Stimulated activated naive CD4-positive, alpha-beta T cell (primary cell): ENCODE measurements around the gene PARVG.

ENCODE experiments used
- DNase-seq, 6 experiments: peaks; one replicate each; lab custom pipeline; 2025; lab: John Stamatoyannopoulos, UW

PARVG gene

DNA sequence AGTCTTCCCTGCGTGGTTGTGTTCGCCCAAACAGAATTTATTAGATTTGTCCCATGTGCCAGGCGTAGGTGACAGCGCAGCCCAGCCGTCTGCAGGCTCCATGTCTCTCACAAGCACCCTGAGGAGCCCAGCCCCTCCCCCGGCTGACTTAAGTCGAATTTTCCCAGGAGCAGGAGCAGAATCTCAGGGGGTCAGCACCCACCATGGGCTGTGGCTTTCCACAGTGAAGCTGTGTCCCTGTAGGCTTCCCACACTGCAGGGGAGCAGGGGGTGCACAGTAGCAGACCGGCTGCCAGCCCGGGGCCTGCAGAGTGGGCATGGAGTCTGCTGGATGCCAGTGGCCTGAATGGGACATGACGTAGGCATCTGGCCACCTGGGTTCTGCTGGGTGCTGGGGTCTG lies 16.0 kb downstream of the PARVG start:
- DNase-seq, result no peak

DNA sequence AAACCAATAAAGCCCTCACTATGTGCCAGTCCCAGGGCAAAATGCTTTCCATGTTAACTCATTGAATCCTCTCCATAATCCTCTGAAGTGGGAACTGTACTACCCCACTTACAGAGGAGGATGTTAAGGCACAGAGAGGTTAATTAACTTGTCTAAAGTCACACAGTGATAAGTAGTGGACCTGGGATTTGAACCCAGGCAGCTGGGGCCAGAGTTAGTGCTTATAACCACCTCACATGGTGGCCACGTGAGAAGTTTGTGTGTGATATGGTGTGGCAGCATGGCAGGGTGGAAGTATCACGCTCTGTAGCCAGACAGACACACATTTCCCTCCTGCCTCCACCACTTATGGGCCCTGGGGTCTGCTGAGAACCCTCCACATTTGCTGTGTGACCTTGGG lies 16.5 kb downstream of the PARVG start:
- DNase-seq, result no peak

DNA sequence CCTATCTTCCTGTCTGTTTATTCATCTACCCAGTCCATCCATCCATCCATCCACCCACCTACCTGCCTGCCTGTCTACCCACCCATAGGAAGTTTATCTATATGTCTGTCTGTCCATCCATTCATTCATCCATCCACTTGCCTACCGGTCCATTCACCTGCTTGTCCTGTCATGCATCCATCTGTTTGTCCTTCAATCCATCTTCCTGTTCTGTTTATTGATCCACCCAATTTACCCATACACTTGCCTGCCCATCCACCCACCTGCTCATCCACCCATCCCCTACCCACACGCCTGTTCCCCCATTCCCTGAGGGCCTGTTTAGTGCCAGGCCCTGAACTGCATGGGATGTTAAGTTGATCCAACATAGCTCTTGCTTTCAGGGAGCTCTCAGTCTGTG lies 18.4 kb downstream of the PARVG start:
- no peak for DNase-seq

DNA sequence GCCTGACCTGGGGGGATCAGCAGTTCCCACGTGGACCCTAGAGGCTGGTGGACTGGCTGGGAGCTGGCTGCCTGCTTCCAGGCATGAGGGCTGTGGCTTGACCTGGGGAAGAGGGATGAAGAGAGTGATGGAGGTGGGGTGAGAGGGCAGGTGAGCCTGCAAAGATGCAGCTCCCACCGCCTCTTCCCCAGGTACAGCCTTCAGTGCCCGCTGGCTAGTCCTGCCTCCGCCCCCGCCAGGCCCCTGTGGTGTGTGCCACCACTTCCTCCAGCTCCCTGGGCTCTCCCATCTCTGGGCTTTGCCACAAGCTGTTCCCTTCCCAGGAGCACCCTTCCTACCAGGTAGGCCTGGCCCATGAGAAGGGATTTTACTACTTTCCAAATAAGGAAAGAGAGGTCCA lies 19.1 kb downstream of the PARVG start:
- no peak for DNase-seq

DNA sequence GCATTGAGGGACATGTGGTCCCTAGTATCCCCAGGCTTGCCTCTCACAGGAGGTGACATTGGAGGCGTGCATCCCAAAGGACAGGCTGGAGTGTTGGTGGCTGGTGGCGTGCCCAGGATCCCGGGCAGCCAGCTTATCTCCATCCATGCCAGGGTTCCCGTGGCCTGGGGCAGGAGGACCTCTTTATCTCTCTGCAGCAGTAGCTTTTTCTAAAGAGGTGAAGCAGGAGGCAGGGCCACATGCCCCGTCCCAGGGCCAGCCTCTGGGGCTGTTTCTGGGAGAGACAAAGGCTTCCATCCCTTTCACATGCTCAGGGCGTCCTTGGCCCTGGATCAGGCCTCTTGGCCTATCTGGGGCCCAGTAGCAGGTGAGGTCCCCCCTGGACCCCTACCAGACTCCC lies 19.7 kb downstream of the PARVG start:
- DNase-seq, result no peak

DNA sequence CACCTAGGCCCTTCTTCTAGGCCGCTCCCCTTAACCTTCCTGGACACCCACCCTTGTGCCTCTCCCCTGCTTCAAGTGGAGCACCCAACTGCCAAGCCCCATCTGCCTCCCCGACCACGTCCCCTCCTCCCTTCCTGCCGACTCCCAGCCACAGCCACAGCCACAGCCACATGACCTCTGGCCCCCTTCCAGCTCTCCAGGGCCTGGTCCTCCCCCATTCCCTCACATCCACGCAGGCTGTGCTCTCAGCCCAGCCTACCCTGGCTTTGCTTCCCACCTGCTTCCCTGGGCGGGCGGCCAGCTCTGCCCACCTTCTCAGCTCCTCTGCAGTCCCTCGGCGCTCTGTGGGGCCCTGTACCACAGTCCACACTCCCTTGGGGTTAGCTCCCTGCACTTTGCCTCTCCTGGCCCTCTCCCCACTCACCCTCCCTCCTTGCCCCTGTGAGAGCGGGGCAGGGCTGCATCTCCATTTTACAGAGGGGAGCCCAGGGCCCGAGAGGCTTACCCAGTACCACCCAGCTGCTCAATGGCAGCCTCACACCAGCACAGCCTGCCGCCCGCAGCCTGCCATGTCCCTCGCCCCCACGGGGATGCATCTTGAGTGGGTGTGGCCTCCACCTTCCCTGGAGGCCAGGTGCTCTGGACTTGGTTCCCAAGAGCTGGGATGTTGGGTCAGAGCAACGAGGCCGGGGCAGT lies 20.3 kb downstream of the PARVG start:
- DNase-seq, result no peak

DNA sequence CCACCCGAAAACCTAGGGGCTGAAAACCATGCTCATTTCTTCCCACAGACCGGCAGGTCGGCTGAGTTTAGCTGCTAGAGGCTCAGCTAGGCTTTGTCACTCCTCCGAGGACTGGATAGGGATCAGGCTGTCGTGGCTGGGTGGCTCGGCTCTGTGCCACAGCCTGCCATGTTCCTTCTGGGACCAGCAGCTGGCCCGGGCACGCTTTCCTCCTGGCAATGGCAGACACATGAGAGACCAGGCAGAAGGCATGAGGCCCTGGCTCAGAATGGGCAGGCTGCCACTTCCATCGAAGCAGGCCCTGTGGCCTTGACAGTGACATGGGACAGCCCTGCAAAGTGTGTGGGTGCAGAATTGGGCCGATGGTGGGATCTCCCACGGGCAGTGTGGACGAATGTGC lies 20.9 kb downstream of the PARVG start:
- no peak for DNase-seq

DNA sequence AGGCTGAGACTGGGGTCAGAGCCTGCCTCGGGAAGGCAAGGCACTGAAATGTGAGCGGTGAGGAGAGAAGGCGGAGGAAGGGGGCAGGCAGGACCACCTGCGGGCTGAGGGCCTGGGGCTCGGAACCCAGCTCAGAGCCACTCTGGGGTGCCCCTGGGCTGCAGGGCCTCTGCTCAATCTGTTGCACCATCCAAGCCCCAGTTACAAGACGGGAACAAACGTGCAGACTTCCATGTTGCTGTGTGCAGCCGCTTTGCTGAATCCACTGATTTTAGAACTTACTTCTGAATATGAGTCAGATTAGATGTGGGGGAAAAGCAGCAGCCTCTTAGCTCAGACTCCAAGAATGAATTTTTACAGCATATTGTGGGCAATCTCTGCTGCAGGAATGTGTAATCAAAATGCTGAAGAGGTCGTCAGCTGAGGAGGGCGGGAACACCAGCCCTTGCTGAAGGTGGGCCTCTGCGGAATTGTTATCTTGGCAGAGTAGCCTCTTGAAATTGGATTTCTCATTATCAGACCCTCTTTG lies 21.6 kb downstream of the PARVG start:
- DNase-seq, result no peak

DNA sequence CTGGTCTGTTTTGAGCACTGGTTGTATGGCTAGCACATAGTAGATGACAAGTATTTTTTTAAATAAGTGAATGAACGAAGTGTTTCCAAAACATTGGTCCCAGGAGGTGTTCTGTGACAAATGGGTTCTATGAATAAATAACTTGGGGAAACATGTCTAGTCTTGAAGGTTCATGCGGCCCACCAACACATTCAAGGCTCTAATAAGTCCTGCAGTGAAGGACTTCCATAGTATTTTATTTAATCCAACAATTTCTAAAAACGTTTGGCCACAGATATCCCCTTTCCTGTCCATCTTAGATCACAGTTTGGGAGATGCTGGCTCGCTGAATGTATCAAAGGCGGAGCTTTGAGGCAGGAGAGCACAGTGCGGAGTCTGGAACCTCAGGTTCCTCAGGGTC lies 22.5 kb downstream of the PARVG start:
- DNase-seq, result no peak

DNA sequence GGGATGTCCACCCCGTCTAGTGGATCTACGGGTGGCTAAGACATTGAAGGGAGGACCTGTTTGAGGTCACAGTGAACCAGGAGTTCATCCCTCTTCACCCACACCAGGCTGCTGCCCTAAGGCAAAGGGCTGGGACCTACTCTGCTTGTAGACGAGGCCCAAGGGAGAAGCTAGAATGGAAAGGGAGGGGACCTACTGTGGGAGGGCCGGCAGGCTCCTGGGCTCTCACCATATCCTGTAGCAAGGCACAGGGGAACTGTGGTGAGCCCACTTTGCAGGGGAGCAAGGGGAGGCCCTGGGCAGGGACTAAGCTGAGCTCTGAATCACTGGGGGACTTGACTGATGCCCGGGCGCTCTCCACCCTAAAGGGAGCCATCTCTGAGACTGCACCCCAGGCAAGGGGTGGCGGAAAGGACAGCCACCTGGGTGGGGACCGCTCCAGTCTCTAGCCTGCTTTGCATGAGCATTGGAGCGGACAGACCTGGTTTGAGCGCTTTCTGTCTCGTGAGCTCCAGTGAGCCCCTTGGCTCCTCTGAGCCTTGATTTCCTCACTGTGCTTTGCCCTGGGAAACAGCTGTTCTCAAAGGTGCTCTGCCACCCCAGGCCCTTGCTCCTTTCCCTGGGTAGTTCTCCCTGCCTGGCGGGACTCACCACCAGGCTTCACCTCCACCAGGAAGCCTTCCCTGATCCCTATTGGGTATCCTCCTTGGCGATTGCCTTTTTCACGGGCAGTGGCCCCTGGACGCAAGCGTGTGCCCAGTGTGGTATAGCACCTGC lies 24.2 kb downstream of the PARVG start:
- no peak for DNase-seq

DNA sequence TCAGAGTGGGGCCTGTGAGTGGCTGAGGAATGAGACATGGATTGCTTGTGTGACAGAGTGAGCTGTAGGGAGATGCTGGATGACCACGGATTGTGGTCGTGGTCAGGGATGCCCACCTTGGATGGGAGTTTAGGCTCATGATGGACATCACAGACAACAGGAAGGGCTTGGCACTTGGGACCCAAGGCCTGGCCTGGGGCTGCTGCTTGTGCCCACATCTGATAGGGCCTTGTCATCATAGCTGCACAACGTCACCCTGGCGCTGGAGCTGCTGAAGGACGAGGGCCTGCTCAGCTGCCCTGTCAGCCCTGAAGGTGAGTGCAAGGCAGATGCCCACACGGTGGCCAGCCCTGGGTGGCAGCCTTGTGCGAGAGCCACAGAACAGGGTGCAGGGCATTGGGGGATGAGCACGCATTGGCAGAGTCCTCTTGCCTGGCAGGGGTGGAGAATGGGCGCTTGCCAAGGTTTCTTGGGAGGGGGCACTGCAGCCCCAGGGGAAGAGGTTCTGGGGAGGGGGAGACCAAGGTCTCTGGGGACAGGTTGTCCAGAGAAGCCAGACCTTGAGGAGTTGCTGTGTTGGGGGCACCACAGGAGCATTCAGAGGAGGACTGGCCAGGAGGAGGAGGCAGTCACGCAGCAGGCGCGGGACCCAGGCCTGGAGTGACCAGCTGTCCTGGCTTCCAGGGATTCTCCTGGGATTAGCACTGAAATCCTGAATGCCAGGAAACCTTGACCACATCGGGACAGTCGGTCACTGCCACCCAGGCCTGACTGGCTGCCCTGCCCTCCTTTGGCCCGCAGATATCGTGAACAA lies 25.0 kb downstream of the PARVG start:
- DNase-seq, result no peak

DNA sequence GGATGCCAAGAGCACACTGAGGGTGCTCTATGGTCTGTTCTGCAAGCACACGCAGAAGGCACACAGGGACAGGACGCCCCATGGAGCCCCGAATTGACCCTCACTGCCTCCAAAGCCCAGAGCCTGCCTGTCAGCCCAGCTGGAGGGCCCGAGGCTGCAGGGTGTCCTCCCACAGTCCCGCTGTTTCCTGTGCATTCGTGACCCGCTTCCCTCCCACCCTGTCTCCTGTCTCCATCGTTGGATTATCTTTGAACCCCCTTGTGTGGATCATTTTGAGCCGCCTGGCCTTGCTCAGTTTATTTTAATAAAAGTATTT lies 25.6 kb downstream of the PARVG start:
- no peak for DNase-seq

DNA sequence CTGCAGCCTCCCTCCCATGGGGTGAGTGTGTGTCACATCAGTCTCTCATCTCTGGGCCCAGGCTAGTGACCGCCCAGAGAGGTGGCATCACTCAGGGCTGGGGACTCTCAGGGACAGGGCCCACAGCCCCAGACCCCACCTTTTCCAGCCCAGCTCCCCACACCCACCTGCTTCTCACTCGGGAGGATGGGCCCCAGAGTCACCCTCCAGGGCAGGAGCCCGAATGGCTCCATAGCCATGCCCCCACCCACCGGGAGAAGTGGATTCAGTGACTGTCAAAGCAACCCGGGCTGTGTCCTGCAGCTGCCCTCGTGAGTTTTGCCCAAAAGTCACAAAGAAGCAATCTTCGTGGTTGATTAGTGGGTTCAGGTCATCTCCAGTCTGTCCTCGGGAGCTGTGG lies 26.0 kb downstream of the PARVG start:
- DNase-seq, result no peak

DNA sequence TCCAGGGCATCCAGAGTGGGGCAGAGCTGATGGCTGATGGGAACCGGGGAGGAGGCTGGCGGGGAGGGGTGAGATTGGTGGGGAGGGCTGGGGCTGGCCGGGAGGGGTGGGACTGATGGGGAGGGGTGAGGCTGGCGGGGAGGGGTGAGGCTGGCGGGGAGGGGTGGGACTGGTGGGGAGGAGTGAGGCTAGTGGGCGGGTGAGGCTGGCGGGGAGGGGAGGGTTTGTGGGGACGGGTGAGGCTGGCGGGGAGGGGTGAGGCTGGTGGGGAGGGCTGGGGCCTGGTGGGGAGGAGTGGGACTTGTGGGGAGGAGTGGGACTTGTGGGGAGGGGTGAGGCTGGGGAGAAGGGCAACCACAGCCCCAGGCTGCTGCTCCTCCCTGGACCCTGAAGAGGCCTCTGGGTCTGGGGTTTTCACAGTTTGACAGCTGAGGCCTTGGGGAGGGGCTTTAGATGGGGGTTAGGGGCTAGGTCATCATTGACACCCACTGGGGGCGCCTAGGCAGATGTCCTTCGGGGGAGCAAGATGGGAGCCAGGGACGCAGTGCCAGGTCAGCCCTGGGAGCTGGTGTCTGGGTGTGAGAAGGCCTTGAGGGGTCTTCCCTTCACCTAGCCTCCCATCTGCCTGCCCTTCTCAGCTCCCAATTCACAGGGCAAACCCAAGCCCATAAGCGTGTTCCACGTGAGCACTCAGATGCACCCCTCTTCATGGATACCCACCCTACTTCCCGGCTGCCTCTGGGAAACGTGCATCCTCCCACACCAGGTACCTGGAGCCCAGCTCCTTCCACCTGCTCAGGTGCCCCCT lies 26.7 kb downstream of the PARVG start:
- DNase-seq, result no peak

DNA sequence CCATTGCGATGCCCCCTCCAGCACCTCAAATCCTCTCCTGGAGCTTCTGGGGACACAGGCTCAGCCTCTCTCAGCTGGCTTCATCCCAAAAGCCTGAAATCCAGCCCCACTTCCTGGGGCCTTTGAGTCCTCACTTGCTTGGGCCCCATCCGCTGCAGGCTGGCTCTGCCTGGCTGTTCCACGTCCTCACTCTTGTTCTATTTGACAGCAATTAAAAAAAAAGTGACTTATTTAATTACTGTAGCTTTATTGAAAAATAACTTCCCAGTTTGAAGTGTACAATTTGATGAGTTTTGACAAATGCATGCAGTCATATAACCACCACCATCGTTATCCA lies 27.2 kb downstream of the PARVG start:
- no peak for DNase-seq

DNA sequence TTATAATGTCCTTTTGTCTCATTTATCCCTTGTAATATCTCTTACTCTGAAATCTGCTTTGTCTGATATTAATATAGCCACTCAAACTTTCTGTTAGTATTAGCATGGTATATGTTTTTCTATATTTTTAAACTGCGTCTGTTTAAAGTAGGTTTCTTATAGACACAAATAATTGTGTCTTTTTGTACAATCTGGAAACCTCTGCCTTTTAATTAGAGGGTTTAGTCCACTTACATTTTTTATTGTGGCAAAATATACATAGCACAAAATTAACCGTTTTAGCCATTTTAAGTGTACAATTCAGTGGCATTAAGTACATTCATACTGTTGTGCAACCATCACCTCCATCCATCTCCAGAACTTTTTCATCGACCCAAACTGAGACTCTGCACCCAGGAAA lies 28.6 kb downstream of the PARVG start:
- no peak for DNase-seq

DNA sequence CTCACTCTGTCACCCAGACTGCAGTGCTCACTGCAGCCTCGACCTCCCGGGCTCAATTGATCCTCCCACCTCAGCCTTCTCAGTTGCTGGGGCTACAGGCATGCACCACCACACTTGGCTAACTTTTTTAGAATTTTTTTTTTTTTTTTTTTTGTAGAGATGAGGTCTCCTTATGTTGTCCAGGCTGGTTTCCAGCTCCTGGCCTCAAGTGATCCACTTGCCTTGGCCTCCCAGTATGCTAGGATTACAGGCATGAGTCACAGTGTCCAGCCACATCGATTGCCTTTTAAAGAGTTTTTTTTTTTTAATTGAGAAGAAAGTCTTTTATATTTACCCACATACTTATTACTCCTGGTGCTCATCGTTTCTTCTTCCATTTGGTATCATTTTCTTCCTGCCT lies 30.0 kb downstream of the PARVG start:
- no peak for DNase-seq

DNA sequence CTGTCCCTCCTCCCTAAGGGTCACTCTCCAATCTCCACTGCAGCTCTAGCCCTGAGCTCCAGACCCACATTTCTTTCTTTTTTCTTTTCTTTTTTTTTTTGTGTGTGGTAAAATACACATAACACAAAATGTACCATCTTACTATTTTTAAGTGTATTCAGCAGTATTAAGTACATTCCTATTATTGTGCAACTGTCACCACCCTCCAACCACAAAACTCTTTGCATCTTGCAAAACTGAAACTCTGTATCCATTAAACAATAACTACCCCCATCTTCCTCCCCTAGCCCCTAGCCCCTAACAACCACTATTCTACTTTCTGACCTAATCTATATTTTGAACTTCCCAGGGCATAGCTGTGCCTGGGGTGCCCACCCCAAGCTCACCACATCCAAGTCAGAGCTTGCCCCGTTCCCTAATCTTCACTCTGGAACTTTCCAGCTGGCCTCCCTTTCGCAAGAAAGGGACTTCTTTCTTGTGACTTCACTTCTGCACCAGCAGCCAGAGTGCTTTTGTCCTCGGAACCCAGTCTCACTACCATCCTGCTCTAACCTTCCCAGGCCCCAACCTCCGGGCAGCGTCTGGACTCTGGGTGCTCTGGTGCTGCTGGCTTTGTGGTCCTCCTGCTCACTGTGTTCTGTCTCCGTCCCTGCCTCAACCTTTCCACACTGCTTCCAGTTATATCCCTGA lies 30.7 kb downstream of the PARVG start:
- DNase-seq, result no peak

DNA sequence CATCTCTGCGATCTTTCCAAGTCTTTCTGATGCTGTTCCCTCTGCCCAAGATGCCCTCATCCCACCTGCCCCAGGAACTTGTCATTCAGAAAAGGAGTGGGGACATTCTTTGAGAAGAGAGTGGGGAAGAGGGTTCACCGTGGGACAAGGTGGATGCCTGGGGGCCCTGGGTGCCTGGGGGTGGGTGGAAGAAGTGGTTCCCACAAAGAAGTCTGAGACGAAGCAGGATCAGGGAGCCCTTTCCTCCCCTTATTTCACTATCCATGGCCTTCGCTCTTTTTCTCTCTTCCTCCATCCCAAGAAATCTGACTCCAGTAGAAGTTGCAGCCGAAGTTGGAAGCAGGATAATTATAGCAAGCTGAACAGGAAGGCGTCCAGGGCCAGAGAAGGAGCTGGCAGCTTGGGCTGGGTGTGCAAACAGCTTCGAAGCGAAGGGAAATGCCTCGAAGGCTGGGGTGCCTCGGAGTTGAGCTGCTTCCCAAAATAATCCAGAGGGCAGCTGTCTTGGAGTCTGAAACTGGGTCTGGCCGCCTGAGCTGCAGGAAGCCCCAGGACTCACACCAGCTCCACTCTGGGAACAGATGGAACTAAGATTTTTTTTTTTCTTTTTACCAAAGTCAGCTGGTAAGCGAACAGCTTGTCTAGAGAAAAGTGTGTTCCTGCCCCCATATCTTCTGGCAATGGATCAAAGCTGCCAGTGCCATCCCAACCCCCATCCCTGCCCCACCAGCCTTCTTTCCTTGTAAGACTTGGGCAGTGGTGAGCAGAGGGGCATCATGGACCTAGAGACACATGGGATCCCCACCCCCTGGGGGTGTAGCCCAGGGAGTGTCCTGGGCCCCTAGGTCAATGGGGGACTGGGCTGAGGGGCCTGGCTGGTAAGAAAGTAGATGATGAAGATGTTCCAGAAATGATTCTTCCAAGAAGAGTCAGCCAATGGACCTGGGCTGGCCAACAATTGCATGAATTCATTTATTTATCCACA lies 31.5 kb downstream of the PARVG start:
- no peak for DNase-seq

DNA sequence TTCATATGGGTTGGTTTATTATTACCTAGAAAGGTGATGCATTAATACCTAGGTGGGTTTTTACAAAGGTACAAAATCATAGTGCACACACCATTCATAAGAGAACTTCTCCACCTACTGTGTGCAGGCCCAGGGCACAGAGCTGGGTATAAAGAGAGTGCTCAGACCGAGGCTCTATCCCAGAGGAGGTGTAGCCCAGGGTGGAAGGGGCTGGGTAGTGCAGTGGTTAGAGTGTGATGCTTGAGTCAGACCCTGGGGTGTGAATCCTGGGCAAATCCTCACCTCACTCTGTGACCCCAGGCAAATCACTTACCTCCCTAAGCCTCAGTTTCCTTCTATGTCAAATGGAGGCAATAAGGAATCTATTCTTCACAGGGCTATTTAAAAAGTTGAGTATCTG lies 32.2 kb downstream of the PARVG start:
- no peak for DNase-seq
